HEK293T (cell line): ENCODE results near the gene ASIC4.

ENCODE experiments used
- CTCF ChIA-PET: fragments of 350-600 bp; formaldehyde crosslinking; extraction: SDS; loops from one replicate; lab custom pipeline; 2021; ENCODE audit warnings: antibody characterized with exemption, inconsistent platforms; lab: Yijun Ruan, JAX
- POLR2A ChIA-PET: fragments of 350-600 bp; formaldehyde crosslinking; extraction: SDS; loops from one replicate; lab custom pipeline; 2020; ENCODE audit warnings: antibody characterized with exemption, inconsistent platforms; lab: Yijun Ruan, JAX
- DNase-seq: peaks from one replicate; pipeline ENCODE4 v3.0.0; 2012; ENCODE audit warnings: mixed read lengths; ENCODE audit errors: extremely low spot score
- BHLHE40 ChIP-seq: fragments of 450-650 bp; IDR thresholded peaks from 2 replicates; pipeline ENCODE4 v1.6.1; 2016; ENCODE audit warnings: mild to moderate bottlenecking, moderate library complexity, borderline replicate concordance
- ELF4 ChIP-seq: fragments of 450-650 bp; IDR thresholded peaks from 2 replicates; pipeline ENCODE4 v1.6.1; 2017; ENCODE audit warnings: antibody characterized with exemption
- FOXA1 ChIP-seq: fragments of 450-650 bp; IDR thresholded peaks from 2 replicates; pipeline ENCODE4 v1.6.1; 2016; ENCODE audit warnings: mild to moderate bottlenecking
- FOXK2 ChIP-seq: fragments of 450-650 bp; IDR thresholded peaks from 2 replicates; pipeline ENCODE4 v1.6.1; 2016; ENCODE audit warnings: mild to moderate bottlenecking
- FOXM1 ChIP-seq: fragments of 450-650 bp; IDR thresholded peaks from 2 replicates; pipeline ENCODE4 v1.6.1; 2017; ENCODE audit warnings: mild to moderate bottlenecking, borderline replicate concordance
- HDGF ChIP-seq: fragments of 450-650 bp; IDR thresholded peaks from 2 replicates; pipeline ENCODE4 v1.6.1; 2017; ENCODE audit warnings: antibody characterized with exemption, borderline replicate concordance
- L3MBTL2 ChIP-seq: fragments of 450-650 bp; conservative IDR thresholded peaks from 2 replicates; pipeline ENCODE4 v1.6.1; 2016; ENCODE audit warnings: mild to moderate bottlenecking
- LEF1 ChIP-seq: fragments of 450-650 bp; IDR thresholded peaks from 2 replicates; pipeline ENCODE4 v1.6.1; 2017; ENCODE audit warnings: mild to moderate bottlenecking, borderline replicate concordance
- NFRKB ChIP-seq: fragments of 450-650 bp; IDR thresholded peaks from 2 replicates; pipeline ENCODE4 v1.6.1; 2016; ENCODE audit warnings: mild to moderate bottlenecking, moderate library complexity
- PKNOX1 ChIP-seq: fragments of 450-650 bp; IDR thresholded peaks from 2 replicates; pipeline ENCODE4 v1.6.1; 2016
- SP1 ChIP-seq: fragments of 450-650 bp; IDR thresholded peaks from 2 replicates; pipeline ENCODE4 v1.6.1; 2017
- SUZ12 ChIP-seq: fragments of 450-650 bp; IDR thresholded peaks from 2 replicates; pipeline ENCODE4 v1.6.1; 2016; ENCODE audit warnings: mild to moderate bottlenecking
- TARDBP ChIP-seq: fragments of 450-650 bp; IDR thresholded peaks from 2 replicates; pipeline ENCODE4 v1.6.1; 2016
- ZNF384 ChIP-seq: fragments of 450-650 bp; IDR thresholded peaks from 2 replicates; pipeline ENCODE4 v1.6.1; 2016

ASIC4 gene

GRCh38 chr2:219548990-219549389 lies 34.7 kb downstream of the ASIC4 start:
- ChIA-PET CTCF (interaction anchor here (1.7 kb wide), 1 partner anchor 11 kb away, joined by 5 read pairs; no protein-coding TSS in a partner anchor), POLR2A (interaction anchor here (1.1 kb wide), 1 partner anchor 49 kb away, joined by 5 read pairs; the partner anchor contains the start of gene STK11IP)
- TF ChIP-seq L3MBTL2 (no peak), SUZ12 (no peak)
- no peak for DNase-seq

- TF ChIP-seq L3MBTL2 = no peak
- no peak for TF ChIP-seq PKNOX1
- no peak for TF ChIP-seq SP1
- TF ChIP-seq SUZ12 = no peak
- TF ChIP-seq TARDBP = no peak
- no peak for TF ChIP-seq HDGF
- TF ChIP-seq FOXM1 = no peak
- POLR2A ChIA-PET = interaction anchor here (1.1 kb wide), 1 partner anchor 48 kb away, joined by 5 read pairs; the partner anchor contains the start of gene STK11IP
- DNase-seq = no peak
- CTCF ChIA-PET = interaction anchor here (0.8 to 1.7 kb wide), 2 partner anchors 8 to 10 kb away, joined by 3 to 5 read pairs; no protein-coding TSS in a partner anchor
These were observed 35.3 kb downstream of the ASIC4 start for GRCh38 chr2:219549619-219550018.

- no peak for TF ChIP-seq FOXK2
- TF ChIP-seq FOXM1 = no peak
- no peak for TF ChIP-seq SUZ12
- no peak for TF ChIP-seq TARDBP
- no peak for TF ChIP-seq ELF4
- ChIA-PET POLR2A (interaction anchor here (1.0 to 1.9 kb wide), 4 partner anchors 9 to 46 kb away, joined by 3 to 7 read pairs (median 6); partner anchors contain the start of gene STK11IP), CTCF (interaction anchor here (0.6 to 1.0 kb wide), 3 partner anchors 9 to 88 kb away, joined by 4 to 6 read pairs (median 6); no protein-coding TSS in a partner anchor)
- no peak for DNase-seq
These were observed 37.4 kb downstream of the ASIC4 start for GRCh38 chr2:219551441-219552381.

- TF ChIP-seq L3MBTL2 (peak; percentile 40; the same call in 1 of the 2 replicates), SP1 (peak; percentile 88), NFRKB (no peak)
- DNase-seq = peak; percentile 90
- ChIA-PET CTCF (interaction anchor here (0.6 to 1.3 kb wide), 3 partner anchors 11 to 89 kb away, joined by 3 to 6 read pairs (median 4); a partner anchor contains a TSS), POLR2A (interaction anchor here (1.2 to 1.9 kb wide), 4 partner anchors 8 to 132 kb away, joined by 4 to 7 read pairs (median 6); partner anchors contain the start of gene STK11IP)
These were observed 38.3 kb downstream of the ASIC4 start for GRCh38 chr2:219552382-219553167.

- DNase-seq = no peak
- no peak for TF ChIP-seq FOXM1
- no peak for TF ChIP-seq ELF4
- TF ChIP-seq NFRKB = no peak
- no peak for TF ChIP-seq LEF1
- no peak for TF ChIP-seq PKNOX1
- no peak for TF ChIP-seq FOXA1
- TF ChIP-seq ZNF384 = no peak
- TF ChIP-seq TARDBP = no peak
- TF ChIP-seq HDGF = no peak
- CTCF ChIA-PET = interaction anchor here (1.0 to 1.3 kb wide), 2 partner anchors 12 to 57 kb away, joined by 3 to 4 read pairs; a partner anchor contains a TSS
- POLR2A ChIA-PET = interaction anchor here (1.2 to 1.9 kb wide), 4 partner anchors 7 to 132 kb away, joined by 4 to 7 read pairs (median 6); partner anchors contain the start of gene STK11IP
These were observed 38.8 kb downstream of the ASIC4 start for GRCh38 chr2:219553168-219553417.

GRCh38 chr2:219553463-219553963 lies 39.2 kb downstream of the ASIC4 start:
- TF ChIP-seq NFRKB (no peak), LEF1 (no peak), FOXA1 (no peak), BHLHE40 (no peak), PKNOX1 (no peak)
- ChIA-PET CTCF (interaction anchor here (1.3 kb wide), 1 partner anchor 58 kb away, joined by 3 read pairs; a partner anchor contains a TSS), POLR2A (interaction anchor here (1.5 to 1.9 kb wide), 2 partner anchors 17 to 132 kb away, joined by 4 to 6 read pairs; no protein-coding TSS in a partner anchor)
- no peak for DNase-seq
